GM12878 (cell line): ENCODE measurements around the gene INO80B.

Source experiments
- BRCA1 ChIP-seq: IDR thresholded peaks from 2 replicates; pipeline ENCODE4 v1.6.1; 2011; ENCODE audit warnings: low read depth, low read length, improper control_type of control experiment
- RBBP5 ChIP-seq: fragments of 200-600 bp; sonication (generic); conservative IDR thresholded peaks from 2 replicates; pipeline ENCODE4 v1.6.1; 2016
- STAT1 ChIP-seq: fragments of 450-650 bp; conservative IDR thresholded peaks from 2 replicates; pipeline ENCODE4 v1.6.1; 2014; ENCODE audit warnings: antibody characterized with exemption, mild to moderate bottlenecking

GRCh38 chr2:74414441-74414840, 40.4 kb upstream of the INO80B start:
- TF ChIP-seq STAT1 (no peak), RBBP5 (no peak), BRCA1 (no peak)
